HL-60/S4 treated with phorbol 12-myristate 13-acetate at 8.2 ng/mL for 4 days and 3 days (cell line): Measurements from ENCODE around the gene SCNN1G.
"Not testable (repeated sequence)": the region's sequence is repeated elsewhere in the genome, so short reads cannot be mapped to it uniquely, and the experiment has no call there.

Source experiments
- in situ Hi-C: fragments of 300-500 bp; cut with MboI; formaldehyde crosslinking; loops from 2 replicates; pipeline ENCODE4 v1.15.0; 2022; ENCODE audit warnings: low sequenced_read_pairs

SCNN1G gene

DNA sequence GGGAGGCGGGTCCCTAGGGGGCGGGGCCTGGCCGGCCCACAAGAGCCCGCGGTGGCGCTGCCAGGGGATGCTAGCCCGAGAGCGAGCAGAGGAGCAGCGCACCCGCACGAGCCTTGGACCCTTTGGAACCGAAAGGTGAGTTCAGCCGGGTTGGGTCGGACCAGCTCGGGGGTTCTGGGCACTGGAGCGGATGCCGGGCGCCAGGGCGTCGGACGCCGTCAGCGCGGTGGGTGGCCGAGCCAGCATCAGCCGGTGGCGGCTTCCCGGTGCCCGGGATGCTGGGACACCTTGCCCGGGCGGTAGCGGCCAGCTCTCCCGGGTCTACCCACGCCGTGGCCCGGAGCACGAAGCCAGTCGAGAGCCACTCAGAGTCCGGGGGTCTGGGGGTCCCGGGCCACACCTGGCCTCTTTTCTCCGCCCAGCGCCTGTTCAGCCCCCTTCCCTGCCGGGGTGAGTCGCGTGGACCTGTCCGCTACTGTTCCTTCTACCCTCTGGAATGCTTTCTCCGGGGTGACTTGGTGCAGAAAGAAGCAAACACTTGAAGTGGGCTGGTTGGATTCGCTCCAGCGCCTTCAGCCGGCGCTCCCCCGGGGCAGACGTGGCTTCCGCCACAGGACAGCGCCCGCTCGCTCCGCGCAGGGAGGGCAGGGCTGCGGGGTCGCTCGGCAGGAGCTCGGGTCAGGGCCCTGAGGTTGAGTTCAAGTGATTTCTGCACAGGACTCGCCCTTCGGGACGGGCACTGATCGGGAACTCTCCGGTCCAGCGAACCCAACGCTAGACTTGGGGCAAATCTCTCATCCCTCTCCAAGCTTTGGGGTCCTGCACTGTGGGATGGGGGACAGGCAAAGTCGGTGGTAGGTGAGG, at the start of gene SCNN1G:
SCNN1G (plus strand) TSS at position 67 of the 864 bp plus-strand sequence. CDS start 3,527 bp downstream, outside the sequence.
- in situ Hi-C loops: no loop called here

DNA sequence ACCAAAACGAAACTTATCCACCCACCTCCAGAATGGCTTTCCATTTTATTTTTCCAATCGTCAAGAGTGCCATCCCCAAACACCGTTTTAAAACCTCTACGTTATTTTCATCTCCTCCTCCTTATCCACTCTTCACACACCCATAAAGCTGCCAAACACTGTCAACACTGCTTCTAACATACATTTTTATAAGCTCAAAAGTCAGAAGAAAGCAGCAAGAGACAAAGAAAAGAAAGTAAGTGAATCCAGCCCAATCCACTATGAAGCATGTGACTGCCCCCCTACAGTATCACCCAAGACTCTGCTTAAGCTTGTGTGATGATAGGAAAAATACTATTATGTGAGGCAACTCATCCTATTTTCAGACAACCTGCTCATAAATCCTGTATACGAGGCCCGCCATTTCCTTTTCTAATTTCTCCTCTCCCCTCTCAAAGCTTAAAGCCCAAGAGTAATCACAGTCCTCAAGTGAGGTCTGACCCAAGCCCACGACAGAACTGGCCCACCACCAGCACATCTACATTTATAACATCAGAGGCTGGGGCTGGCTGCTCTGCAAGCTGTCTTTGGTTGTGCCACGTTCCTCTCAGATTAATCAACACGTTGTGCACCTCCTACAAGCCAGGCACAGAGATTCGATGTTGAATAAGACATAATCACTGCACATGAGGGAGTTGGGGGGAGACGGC, 49.6 kb upstream of the SCNN1G start:
- in situ Hi-C loops: no loop called here

- in situ Hi-C loops: no loop called here
These were observed 48.3 kb upstream of the SCNN1G start for GRCh38 chr16:23134274-23134673.

DNA sequence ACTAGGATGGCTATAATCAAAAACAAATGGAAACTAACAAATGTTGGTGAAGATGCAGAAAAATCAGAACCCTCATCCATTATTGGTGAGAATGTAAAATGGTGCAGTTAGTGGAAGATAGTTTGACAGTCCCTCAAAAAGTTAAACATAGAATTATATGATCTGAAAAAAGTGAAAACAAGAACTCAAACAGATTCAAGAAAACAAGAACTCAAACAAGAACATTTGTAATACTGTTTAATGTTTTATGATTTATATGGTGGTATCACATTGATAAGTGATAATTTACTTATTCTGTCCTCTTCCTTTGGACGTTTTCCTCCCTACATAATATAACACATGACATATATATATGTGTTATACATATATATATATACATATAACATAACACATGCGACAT, 45.3 kb upstream of the SCNN1G start:
- in situ Hi-C loops: no loop called here

DNA sequence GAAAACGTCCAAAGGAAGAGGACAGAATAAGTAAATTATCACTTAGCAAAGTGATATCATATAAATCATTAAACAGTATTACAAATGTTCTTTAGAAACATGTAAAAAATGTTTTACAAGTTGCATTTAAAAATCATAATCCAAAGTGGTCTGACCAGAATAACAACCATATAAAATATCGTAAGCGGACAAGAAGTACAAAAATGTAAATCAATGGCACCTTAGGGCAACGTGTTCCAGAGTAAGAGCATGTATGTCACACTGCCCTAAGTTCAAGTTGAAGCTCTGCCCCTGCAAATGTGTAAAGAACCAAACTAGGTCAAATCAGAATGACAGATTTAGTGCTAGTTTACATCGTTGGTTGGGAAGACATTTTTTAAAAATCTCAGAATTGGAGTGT, 44.7 kb upstream of the SCNN1G start:
- in situ Hi-C loops: no loop called here

- in situ Hi-C loops: no loop called here
These were observed 42.4 kb upstream of the SCNN1G start for GRCh38 chr16:23140107-23140506.

DNA sequence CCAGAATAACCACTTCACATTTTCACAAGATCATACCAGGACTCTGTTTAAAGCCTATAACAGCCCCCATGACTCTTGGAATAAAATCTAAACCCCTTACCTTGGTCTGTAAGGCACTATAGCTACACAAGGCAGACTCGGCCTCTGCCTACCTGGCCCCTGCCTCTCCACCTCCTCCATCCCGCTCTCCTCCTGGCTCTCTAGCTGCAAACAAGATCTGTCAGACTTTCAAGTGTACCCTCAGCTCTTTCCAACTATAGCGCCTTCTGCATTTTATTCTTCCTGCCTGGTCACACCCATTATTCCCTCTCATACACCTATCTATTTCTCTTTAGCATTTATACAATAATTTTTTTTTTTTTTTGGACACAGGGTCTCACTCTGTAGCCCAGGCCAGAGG, 41.5 kb upstream of the SCNN1G start:
- in situ Hi-C loops: no loop called here

- in situ Hi-C loops: no loop called here
These were observed 41.0 kb upstream of the SCNN1G start for GRCh38 chr16:23141500-23141899.

DNA sequence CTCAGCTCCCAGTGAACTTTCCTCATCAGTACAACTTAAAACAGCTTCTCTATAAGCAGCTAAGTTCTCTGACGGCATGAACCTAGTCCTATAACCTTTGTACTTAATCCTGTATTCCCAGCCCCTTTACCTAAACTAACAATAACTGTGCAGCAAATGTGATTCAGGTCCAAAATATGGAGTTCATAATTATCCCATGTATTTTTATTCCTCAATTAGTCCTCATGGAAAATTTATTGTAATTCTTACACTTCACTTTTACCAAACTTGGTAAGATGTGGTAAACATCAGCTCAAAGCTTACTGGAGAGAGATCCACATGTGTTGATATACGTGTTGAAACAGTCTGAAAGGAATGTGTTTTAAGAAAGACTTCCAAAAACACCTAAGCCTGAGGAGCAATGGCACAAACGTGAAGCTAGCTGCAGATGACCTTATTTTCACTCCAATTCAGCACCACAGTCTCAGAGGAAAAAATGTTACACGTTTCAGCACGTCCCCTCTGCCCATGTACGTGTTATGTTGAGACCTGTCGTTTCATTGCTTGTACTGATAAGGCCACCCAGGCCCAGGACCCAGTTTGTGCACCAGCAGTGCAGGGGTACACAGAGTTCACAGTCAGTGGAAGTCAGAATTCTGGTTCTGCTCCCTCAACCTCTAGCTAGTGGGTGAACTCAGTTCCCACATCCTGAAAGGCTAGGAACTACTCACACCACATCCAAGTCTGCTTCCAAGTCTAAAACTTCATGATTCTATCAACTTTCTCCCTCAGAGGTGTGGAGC, 40.4 kb upstream of the SCNN1G start:
- in situ Hi-C loops: no loop called here

GRCh38 chr16:23143391-23143790, 39.2 kb upstream of the SCNN1G start:
- in situ Hi-C loops: no loop called here

DNA sequence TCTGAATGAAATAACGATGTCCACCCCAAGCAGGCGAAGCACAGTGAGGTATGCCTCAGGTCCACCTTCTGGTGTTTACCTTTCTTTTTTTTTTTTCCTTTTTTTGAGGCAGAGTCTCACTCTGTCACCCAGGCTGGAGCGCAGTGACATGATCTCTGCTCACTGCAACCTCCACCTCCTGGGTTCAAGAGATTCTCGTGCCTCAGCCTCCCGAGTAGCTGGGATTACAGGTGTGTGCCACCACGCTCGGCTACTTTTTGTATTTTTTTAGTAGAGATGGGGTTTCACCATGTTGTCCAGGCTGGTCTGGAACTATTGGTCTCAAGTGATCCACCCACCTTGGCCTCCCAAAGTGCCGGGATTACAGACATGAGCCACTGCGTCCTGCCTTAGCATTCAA, 38.2 kb upstream of the SCNN1G start:
- in situ Hi-C loops: not testable (repeated sequence)

- in situ Hi-C loops: no loop called here
These were observed 37.4 kb upstream of the SCNN1G start for GRCh38 chr16:23145186-23145585.

- in situ Hi-C loops: no loop called here
These were observed 36.9 kb upstream of the SCNN1G start for GRCh38 chr16:23145608-23146007.

DNA sequence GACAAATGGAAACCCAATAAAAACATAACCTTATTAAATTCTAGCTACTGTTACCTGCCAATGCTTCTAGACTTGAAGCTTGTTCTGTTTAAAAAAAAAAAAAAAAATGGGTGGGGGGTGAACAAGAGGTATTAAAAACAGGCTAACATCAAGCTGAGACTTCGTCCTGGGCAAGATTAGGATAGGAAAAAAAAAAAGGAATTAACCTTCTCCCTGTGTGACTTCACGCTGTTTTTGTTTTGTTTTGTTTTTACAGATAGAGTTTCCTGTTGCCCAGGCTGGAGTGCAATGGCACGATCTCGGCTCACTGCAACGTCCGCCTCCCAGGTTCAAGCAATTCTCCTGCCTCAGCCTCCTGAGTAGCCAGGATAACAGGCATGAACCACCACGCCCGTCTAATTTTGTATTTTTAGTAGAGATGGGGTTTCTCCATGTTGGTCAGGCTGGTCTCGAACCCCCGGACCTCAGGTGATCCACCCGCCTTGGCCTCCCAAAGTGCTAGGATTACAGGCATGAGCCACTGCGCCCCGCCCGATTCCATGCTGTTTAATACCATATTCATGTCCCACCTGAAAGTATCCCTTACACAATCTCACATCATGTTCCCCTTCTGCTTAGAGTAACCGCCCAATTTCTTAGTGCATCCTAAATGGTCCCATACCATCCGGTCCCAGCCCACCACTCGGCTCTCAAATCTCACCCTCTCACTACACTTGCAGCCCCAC, 35.5 kb upstream of the SCNN1G start:
- in situ Hi-C loops: no loop called here

GRCh38 chr16:23147666-23148065, 34.9 kb upstream of the SCNN1G start:
- in situ Hi-C loops: no loop called here

GRCh38 chr16:23148166-23148512, 34.4 kb upstream of the SCNN1G start:
- in situ Hi-C loops: no loop called here

DNA sequence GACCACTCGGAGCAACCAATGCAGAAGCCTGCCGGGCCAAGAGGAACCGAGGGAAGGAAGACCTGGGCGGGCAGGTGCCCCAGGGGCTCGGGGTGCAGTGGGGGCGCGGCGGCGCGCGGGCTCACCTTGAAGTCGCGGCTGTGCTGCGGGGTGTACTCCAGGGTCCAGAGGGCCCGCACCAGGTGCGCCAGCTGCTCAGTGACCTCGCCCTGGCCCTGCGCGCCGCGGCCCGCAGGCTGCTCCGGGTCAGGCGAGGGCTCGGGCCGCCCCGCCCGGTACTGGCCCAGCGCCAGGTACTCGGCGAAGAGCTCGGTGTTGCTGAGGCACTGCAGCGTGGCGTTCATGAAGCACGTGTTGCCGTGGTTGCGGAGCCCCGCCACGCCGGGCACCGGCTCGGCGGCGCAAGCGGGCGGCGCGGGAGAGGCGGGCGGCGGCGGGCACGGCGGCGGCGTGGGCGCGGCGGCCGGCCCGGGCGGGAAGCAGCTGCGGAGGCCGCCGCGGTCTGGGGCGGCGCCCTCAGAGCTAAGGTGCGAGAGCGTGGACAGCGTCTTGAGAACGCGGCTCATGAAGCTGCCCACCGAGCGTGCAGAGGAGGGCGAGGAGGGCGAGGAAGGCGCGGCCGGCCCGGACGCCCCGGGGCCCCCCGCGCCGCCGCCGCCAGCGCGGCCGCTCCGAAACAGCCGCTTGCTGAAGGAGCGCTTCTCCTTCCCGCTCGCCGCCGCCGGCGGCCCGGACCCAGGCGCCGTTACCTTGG, 33.9 kb upstream of the SCNN1G start:
- in situ Hi-C loops: no loop called here

- in situ Hi-C loops: no loop called here
These were observed 33.1 kb upstream of the SCNN1G start, which contains the start of gene USP31 for GRCh38 chr16:23149267-23149992. Gene USP31, minus strand, starts transcription at chr16:23149452. Its CDS starts 182 bp downstream, at chr16:23149270.

DNA sequence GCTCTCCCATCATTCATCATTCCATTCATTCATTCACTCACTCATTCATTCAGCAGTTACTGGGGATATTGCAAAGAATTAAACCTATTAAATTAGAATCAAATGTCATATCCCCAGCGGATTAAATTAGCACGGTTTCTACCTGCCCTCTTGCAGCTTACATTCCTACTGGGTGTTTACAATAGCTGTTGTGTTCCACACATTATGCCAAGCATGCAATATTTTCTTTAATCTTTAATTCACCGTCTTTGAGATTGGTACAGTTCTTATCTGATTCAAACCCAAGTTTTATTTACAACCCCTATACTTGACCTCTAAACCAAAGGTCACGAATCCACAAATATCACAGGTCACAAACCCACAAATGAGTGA, 32.6 kb upstream of the SCNN1G start:
- in situ Hi-C loops: no loop called here
